PC-3 (cell line): ENCODE measurements around the gene GGT5. TPM values are rescaled to one million over a fixed set of nuclear protein-coding genes. Genes with fewer than 3 reads are reported as not detected.

ENCODE experiments used
- ATAC-seq: fragments of 200-7000 bp; cut with Tn5 transposase; 2 replicates; pipeline ENCODE4 v1.9.1; 2020; ENCODE audit warnings: mild to moderate bottlenecking, moderate library complexity
- BruUV-seq: library from RNA; stranded (reverse); fragments of 400-500 nt; replicated peaks from 2 replicates; lab custom pipeline; 2021; lab: Mats Ljungman, UMichigan
- CTCF ChIA-PET: fragments of 300-600 bp; sonication (Branson Sonifier 250); formaldehyde crosslinking; loops from one replicate; lab custom pipeline; 2022; ENCODE audit warnings: antibody characterized with exemption; lab: Charles Lee
- POLR2A ChIA-PET: fragments of 300-600 bp; sonication (Branson Sonifier 250); formaldehyde crosslinking; loops from one replicate; lab custom pipeline; 2022; ENCODE audit warnings: antibody characterized with exemption; ENCODE audit not compliant: unreplicated experiment; lab: Charles Lee
- DNase-seq: peaks from one replicate; pipeline ENCODE4 v3.0.0-alpha.2; 2015
- H2AFZ ChIP-seq: fragments of 300-600 bp; sonication (generic); 2 replicates; pipeline ENCODE4 v1.6.0; 2016; ENCODE audit warnings: antibody characterized with exemption, low read length
- H3F3A ChIP-seq: fragments of 300-600 bp; sonication (generic); one replicate; pipeline ENCODE4 v1.6.0; 2017; ENCODE audit warnings: antibody characterized with exemption, low read length, control low read depth, mild to moderate bottlenecking; ENCODE audit not compliant: unreplicated experiment
- H3K27ac ChIP-seq: fragments of 300-600 bp; sonication (generic); 2 replicates; pipeline ENCODE4 v1.5.1; 2016; ENCODE audit warnings: mild to moderate bottlenecking, low read length
- H3K27me3 ChIP-seq: fragments of 300-600 bp; sonication (generic); 2 replicates; pipeline ENCODE4 v1.6.1; 2016; ENCODE audit warnings: low read length, mixed read lengths
- H3K36me3 ChIP-seq: fragments of 300-600 bp; sonication (generic); 2 replicates; pipeline ENCODE4 v1.6.1; 2016; ENCODE audit warnings: low read depth, mixed run types, low read length, mixed read lengths
- H3K4me1 ChIP-seq: fragments of 300-600 bp; sonication (generic); 2 replicates; pipeline ENCODE4 v1.5.1; 2016; ENCODE audit warnings: low read length; ENCODE audit not compliant: insufficient read depth
- H3K4me2 ChIP-seq: fragments of 300-600 bp; sonication (generic); 2 replicates; pipeline ENCODE4 v1.6.0; 2016; ENCODE audit warnings: low read length
- H3K4me3 ChIP-seq: fragments of 300-600 bp; sonication (generic); 2 replicates; pipeline ENCODE4 v1.5.1; 2016; ENCODE audit warnings: mild to moderate bottlenecking, low read length, mixed read lengths
- H3K79me2 ChIP-seq: fragments of 300-600 bp; sonication (generic); 2 replicates; pipeline ENCODE4 v1.6.1; 2017; ENCODE audit warnings: low read length, mixed read lengths
- H3K9ac ChIP-seq: fragments of 300-600 bp; sonication (generic); 2 replicates; pipeline ENCODE4 v1.6.0; 2016; ENCODE audit warnings: mild to moderate bottlenecking, low read length
- H3K9me2 ChIP-seq: fragments of 300-600 bp; sonication (generic); replicated peaks from 2 replicates; pipeline ENCODE4 v1.6.1; 2016; ENCODE audit warnings: mixed run types, low read length, mixed read lengths
- H3K9me3 ChIP-seq: fragments of 300-600 bp; sonication (generic); 2 replicates; pipeline ENCODE4 v1.6.1; 2016; ENCODE audit warnings: low read length, mixed read lengths
- H4K20me1 ChIP-seq: fragments of 300-600 bp; sonication (generic); 2 replicates; pipeline ENCODE4 v1.6.1; 2016; ENCODE audit warnings: low read length, mixed read lengths
- CTCF ChIP-seq: fragments of 300-600 bp; sonication (generic); conservative IDR thresholded peaks from 2 replicates; pipeline ENCODE4 v1.5.1; 2017; ENCODE audit warnings: antibody characterized with exemption, low read depth, mild to moderate bottlenecking, low read length
- EZH2 ChIP-seq: fragments of 300-600 bp; sonication (generic); IDR thresholded peaks from one replicate; pipeline ENCODE4 v1.6.1; 2017; ENCODE audit warnings: antibody characterized with exemption, mild to moderate bottlenecking, low read length; ENCODE audit not compliant: unreplicated experiment
- EZH2phosphoT487 ChIP-seq: fragments of 300-600 bp; sonication (generic); IDR thresholded peaks from 2 replicates; pipeline ENCODE4 v1.6.1; 2018; ENCODE audit warnings: mild to moderate bottlenecking, antibody characterized with exemption, low read length, borderline replicate concordance
- intact Hi-C: fragments of 100-400 bp; cut with micrococcal nuclease; formaldehyde crosslinking; loops from 2 replicates; pipeline ENCODE4 v1.9.0; 2023
- total RNA-seq: library from RNA; depleted of rRNA; stranded (reverse); fragments of >200 nt; gene quantifications from 2 replicates; pipeline ENCODE4 v1.2.3, GENCODE V29; 2014

GGT5 gene
- total RNA-seq, 1 experiment from 2014 or later: 0.04 TPM

- no peak overlapping the region for H3K27ac ChIP-seq
- no peaks in the 10 kb centered on the region for H4K20me1 ChIP-seq
- H3K4me1 ChIP-seq: no peaks in the 10 kb centered on the region
- H2AFZ ChIP-seq: no peak overlapping the region
- no peak overlapping the region for H3K4me3 ChIP-seq
- no peaks in the 10 kb centered on the region for H3K9me2 ChIP-seq
- intact Hi-C loops: loop anchor here (10.0 kb wide), 1 partner anchor 224 kb away; no protein-coding TSS in a partner anchor
- ATAC-seq (no peak), DNase-seq (no peak)
- no peaks in the 10 kb centered on the region for H3F3A ChIP-seq
- no peaks in the 10 kb centered on the region for H3K79me2 ChIP-seq
- H3K36me3 ChIP-seq: no peaks in the 10 kb centered on the region
- TF ChIP-seq CTCF (peak; percentile 55), EZH2 (no peak), EZH2phosphoT487 (no peak)
- H3K4me2 ChIP-seq: no peak overlapping the region
- H3K9me3 ChIP-seq: no peaks in the 10 kb centered on the region
- H3K9ac ChIP-seq: no peak overlapping the region
- H3K27me3 ChIP-seq: no peaks in the 10 kb centered on the region
- BruUV-seq: no TSS peak
- CTCF ChIA-PET: interaction anchor here (0.6 kb wide), 1 partner anchor 22 kb away, joined by 8 read pairs; no protein-coding TSS in a partner anchor
- POLR2A ChIA-PET: no interaction called here
Observed at GRCh38 chr22:24178502-24179440, 66.1 kb downstream of the GGT5 start.

- H4K20me1 ChIP-seq: no peaks in the 10 kb centered on the region
- POLR2A ChIA-PET: no interaction called here
- no peaks in the 10 kb centered on the region for H3F3A ChIP-seq
- TF ChIP-seq CTCF: no peak
- TF ChIP-seq EZH2phosphoT487: no peak
- TF ChIP-seq EZH2: no peak
- no peak overlapping the region for H3K27ac ChIP-seq
- CTCF ChIA-PET: no interaction called here
- TSS peak; percentile 30 for BruUV-seq
- no peaks in the 10 kb centered on the region for H3K9me2 ChIP-seq
- no peaks in the 10 kb centered on the region for H3K36me3 ChIP-seq
- no peaks in the 10 kb centered on the region for H3K27me3 ChIP-seq
- no peak overlapping the region for H3K9ac ChIP-seq
- intact Hi-C loops: loop anchor here (10.0 kb wide), 1 partner anchor 223 kb away; no protein-coding TSS in a partner anchor
- no peaks in the 10 kb centered on the region for H3K4me1 ChIP-seq
- no peaks in the 10 kb centered on the region for H3K9me3 ChIP-seq
- no peak overlapping the region for H3K4me2 ChIP-seq
- ATAC-seq (no peak), DNase-seq (no peak)
- no peaks in the 10 kb centered on the region for H3K79me2 ChIP-seq
- H3K4me3 ChIP-seq: no peak overlapping the region
- H2AFZ ChIP-seq: no peak overlapping the region
Observed at GRCh38 chr22:24178021-24178431, 66.9 kb downstream of the GGT5 start.

DNA sequence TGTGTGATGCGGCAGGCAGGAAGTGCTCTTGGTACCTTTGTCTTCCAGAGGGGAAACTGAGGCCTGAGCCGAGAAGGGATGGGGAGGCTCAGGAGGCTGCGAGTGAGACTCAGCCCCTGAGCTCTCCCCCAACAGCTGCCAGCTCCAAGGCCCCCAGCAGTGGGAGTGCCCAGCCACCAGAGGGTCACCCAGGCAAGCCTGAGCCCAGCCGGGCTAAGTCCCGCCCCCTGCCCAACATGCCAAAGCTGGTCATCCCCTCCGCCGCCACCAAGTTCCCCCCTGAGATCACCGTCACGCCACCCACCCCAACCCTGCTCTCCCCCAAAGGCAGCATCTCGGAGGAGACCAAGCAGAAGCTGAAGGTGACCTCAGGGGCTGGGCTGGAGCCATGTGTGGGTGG is 67.4 kb downstream of the GGT5 start:
- Histone ChIP-seq H3K4me3 (no peak overlapping the region), H3K36me3 (no peaks in the 10 kb centered on the region), H3F3A (no peaks in the 10 kb centered on the region), H3K4me2 (no peak overlapping the region), H3K79me2 (no peaks in the 10 kb centered on the region), H3K4me1 (no peaks in the 10 kb centered on the region), H3K27ac (no peak overlapping the region), H4K20me1 (no peaks in the 10 kb centered on the region), H3K9me3 (no peaks in the 10 kb centered on the region), H2AFZ (no peak overlapping the region), H3K9me2 (no peaks in the 10 kb centered on the region), H3K9ac (no peak overlapping the region), H3K27me3 (no peaks in the 10 kb centered on the region)
- BruUV-seq: no TSS peak
- intact Hi-C loops: loop anchor here (10.0 kb wide), 1 partner anchor 223 kb away; no protein-coding TSS in a partner anchor
- DNase-seq (no peak), ATAC-seq (no peak)
- TF ChIP-seq EZH2phosphoT487: no peak
- no peak for TF ChIP-seq CTCF
- TF ChIP-seq EZH2: no peak
- ChIA-PET POLR2A (no interaction called here), CTCF (no interaction called here)
